HG03575 (cell line): ENCODE data around the gene IQGAP3.

Experiments used
- ATAC-seq: cut with Tn5 transposase; IDR thresholded peaks from one replicate; pipeline ENCODE4 v1.9.1; 2021; ENCODE audit not compliant: unreplicated experiment, insufficient number of reproducible peaks, low FRiP score; ENCODE audit errors: extremely low read depth

IQGAP3 gene

DNA sequence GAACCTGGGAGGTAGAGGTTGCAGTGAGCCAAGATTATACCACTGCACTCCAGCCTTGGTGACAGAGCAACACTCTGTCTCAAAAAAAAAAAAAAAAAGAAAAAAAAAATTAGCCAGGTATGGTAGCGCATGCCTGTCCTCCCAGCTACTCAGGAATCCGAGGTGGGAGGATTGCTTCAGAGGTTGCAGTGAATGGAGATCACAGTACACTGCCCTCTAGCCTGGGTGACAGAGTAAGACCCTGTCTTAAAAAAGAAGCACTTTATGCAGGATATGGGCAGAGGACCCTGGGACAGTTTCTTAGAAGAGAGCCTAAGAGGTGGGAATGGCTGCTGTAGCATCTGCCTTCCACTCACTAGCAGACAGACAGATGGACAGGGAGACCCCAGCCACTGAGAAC is 23.0 kb downstream of the IQGAP3 start:
- ATAC-seq, result no peak

DNA sequence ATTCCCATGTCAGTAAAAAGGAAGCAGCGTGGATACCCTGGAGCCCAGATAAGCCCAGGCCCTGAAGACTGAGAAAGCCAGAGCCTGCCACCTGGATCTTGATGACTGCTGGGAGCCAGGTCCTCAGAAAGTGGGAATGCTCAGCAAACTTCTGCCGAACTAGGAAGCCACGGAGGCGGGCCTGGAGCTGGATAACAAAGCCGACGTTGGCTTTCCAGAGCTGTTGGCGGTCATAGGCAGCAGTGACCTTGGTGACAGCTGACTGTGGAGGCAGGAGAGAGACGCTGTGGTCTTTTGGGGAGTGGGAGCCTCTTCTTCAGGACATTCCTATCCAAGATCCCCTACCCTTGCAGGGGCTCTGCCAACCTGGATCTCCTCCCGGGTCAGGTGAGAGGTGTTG is 24.4 kb downstream of the IQGAP3 start:
- ATAC-seq, result no peak

DNA sequence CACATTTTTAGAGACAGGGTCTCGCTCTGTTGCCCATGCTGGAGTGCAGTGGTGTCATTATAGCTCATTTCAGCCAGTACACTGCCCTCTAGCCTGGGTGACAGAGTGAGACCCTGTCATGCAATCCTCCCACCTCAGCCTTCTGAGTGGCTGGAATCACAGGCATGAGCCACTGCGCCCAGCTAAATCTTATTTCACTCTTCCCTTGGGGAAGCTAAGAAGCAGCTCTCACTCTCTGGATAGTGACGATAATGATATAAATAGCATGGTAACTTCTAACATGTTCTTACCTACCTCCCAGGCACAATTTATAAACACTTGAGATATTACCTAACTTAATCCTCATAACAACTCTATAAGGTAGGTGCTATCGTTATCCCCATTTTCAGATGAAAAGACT is 24.9 kb downstream of the IQGAP3 start:
- no peak for ATAC-seq

DNA sequence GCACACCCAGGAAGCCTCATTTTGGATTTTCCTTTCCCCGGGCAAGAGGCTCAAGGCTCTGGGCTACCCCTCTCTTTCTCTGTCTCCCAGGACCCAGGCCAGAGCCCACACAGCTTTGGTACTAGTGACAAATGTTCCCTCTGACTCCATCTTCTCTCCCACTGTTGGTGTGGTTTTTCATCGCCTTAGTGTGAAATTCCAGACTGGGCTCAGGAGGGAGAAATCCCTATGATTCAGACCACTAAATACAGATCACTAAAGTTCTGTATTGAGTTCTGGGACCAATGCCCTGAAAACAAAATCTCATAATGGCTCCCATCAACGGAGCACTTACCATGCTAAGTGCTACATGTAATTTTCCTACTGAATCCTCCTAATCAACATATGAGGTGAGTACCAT is 26.1 kb downstream of the IQGAP3 start:
- ATAC-seq, result no peak

DNA sequence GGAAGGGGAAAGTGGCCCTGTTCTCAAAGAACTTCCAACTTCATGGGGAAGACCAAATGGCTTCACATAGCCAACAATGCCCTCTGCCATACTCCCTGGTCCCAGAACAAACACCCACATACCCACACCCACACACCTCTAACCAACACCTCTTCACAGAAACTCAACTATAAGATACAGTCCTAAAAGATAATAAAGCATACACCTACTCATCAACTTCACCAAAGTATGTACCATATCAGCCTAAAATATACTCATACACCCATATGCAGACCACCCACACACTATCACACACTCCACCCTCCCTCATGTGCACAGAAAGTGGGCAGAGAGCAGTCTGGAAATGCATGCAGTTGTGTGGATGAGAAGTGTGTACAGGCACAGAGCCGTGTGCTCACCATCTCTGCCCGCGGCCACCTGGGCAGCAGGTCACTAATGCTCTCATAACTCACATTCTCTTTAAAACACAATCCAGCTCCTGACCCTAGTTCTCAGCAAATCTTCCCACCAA is 27.7 kb downstream of the IQGAP3 start:
- no peak for ATAC-seq

DNA sequence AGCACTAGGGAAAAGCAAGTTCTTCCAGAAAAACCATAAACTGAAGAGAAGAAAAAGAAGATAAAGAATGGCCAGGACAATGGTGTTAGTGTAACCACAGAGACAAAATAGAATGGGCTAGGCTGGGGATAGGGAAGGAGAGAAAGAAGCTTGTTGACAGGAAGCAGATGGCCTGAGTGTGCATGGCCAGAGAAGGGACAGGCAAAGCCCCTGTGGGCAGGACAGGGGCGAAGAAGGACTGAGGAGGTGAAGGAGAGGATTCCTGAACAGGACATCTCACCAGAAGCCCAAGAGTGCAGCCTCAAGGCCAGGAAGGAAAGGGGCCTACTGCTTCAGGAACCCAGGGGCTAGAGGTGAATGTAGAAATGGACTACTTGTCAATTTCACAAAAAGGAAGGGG is 29.3 kb downstream of the IQGAP3 start:
- no peak for ATAC-seq

DNA sequence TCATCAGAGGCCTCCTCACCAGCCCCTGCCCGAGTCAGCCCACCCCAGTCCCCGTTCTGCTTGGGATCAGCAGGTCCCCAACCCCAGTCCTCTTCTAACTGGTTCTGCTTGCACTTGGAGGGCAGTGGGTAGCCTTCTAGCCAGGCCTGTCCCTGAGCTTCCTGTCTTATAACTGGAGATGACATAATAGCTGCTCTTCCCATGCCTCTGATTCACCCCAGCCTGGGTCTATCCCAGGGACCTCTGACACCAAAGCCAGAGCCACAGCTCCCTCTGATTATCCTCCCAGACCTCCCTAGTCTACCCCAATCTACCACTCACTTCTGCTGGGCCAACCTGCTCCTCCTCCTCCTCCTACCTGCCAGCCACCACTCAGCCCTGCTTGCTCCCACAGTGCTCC is 31.4 kb downstream of the IQGAP3 start:
- no peak for ATAC-seq

DNA sequence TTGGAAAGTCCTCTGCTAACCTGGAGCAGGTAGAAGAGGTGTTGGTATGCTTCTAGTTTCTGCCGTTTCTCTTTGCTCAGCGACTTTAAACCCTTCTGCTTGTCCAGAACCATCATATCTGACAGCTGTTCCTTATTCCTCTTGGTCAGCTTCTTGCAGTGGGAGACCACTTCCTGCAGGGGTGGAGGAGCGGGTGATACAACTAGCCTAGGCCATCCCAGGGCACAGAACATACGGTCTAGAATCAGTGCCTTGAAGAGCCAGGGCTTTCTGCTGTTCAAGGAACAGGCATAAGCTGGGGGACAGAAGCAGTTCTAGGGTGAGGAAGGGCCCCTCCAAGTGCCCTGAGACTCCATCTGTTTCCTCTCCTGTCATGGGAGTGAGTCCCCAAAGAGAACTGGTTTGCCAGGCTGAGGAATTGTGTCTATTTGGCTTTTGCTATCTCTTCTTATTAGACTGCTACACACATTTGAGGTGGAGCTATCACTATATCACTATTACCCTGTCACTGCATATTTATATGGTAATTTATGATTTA is 32.5 kb downstream of the IQGAP3 start:
- ATAC-seq, result no peak

DNA sequence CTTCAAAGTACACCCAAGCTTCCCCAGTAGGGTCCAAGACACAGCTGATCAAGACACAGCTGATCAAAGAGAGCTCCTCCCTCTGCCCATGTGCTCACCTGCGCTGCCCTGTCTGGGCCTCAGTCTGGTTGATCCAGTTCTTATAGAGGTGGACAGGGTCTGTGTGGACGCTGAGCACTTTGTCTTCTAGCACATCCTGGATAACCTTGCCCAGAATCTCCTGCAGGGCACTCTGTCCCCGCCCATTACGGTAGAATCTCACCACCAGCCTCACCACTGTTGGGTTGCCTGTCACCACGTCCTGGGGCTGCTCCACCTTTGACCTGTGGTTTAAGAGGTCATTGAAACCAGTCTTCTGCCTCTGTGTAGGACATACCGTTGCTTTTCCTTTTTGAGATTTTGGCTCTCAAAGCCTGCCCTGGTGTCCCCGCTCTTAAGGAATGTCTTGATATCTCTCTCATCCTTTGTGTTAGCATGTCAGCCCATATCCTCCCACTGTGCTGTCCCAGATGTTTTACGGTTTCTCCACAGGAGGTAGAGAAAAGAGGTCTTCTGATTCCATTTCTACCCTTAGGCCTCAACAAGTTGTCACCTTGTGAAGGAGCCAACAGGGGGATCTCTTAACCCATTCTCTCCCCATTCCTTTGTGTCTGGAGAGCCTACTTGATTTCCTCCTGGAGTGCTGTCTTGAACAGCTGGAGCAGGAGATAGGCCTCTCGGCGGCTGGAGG is 33.5 kb downstream of the IQGAP3 start:
- no peak for ATAC-seq

DNA sequence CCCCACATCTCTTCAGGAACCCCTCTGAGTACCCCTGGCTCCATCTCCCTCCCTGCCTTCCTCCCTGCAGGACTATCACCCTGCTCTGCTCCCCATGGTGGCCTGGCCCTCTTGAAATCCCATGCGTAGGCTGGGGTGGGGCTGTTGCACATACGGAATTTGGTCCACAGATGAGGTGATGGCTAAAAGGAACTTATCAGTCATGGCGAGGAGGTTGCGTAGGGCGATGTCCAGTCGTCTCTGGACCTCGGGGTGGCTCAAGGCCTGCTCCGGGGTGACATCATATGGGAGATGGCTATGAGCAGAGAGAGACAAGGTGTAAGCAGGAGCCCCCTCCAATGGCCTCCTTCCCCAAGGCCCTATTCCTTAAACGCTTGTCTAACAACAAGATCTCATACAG is 35.3 kb downstream of the IQGAP3 start:
- ATAC-seq, result no peak

DNA sequence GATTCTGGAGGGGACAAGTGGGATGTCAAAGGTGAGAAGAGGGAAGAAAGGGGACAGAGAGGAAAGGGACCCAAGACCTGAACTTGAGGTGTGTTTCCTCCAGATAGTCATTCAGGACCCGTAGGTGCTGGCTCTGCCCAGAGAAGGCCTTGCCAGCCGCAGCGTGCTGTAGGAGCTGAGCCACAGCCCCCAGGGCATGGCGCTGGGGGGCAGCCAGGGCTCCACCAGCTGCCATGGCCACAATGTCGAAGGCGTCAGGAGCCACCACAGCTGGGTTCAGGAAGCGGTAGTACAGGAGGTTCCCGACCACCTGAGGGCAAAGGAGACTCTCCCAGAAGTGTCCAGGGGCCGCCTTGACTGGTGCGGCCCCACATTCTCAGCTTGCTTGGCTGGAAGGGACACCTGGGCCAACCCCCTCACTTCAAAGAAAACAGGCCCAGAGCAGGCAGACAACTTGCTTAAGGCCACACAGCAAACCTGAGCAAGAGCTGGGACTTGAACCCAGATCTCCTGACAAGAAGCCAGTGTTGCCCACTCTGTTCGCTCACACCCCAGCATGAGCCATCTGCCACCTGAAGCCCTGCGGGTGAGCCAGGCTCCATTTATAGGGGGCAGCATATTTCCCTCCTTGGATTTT is 37.8 kb downstream of the IQGAP3 start:
- ATAC-seq, result no peak

DNA sequence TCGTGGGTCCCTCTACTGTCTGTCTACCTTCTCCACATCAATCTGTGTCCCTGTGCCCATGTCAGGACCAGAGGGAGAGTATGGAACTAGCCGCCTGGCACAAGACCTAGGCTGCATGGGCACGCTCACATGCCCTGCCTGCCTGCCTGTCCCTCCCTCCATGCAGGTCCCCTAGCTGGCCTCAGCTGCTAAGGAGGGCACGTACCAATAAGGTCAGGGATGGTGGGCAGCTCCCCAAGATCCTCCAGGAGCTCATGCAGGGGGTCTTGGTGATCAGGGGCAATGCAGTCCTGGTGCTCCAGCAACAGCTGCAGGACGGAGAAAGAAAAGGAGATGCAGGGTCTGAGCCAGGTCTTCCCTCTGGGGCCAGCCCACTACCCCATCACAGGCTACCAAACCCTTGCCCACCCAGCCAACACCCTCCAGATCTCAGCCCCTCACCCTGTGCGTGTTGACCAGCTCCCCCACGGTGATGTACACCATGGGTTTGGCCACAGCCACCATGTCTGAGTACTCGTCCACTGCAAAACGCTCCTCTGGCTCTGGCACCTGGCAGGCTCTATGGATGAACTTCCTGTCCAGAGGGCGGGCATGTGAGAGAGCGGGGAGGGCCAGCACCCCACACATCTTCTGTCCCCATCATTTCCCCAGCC is 38.7 kb downstream of the IQGAP3 start:
- ATAC-seq, result no peak

DNA sequence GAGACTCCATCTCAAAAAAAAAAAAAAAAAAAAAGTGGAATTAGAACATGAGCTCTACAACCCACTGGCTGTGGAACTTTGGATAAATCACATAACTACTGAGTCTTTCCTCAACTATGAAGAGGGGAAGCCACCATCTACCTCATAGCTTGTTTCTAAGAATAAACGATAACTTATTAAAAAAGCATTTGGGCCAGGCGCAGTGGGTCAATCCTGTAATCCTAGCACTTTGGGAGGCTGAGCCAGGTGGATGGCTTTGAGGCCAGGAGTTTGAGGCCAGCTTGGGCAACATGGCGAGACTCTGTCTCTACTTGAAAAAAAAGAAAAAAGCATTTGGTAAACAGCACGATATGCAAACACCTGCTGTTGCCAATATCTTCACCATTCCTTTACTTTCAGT is 40.0 kb downstream of the IQGAP3 start:
- ATAC-seq, result no peak

DNA sequence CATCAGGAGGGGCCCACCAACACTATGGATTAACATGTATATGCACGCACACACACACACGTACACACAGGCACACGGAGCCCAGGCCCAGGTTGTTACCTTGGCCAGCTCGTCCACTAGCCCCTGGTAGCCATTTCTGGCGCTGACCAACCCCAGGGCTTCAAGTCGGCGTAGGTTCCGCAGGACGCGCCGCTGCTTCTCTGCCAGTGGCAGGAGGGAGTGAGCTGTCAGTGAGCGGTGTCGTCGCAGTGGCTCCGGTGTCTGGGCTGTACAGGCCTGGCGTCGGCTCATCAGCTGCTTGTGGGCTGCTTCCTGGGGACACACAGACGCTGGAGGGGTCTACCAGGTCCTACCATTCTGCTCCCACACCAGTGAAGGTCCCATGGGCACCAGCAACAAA is 42.4 kb downstream of the IQGAP3 start:
- no peak for ATAC-seq

DNA sequence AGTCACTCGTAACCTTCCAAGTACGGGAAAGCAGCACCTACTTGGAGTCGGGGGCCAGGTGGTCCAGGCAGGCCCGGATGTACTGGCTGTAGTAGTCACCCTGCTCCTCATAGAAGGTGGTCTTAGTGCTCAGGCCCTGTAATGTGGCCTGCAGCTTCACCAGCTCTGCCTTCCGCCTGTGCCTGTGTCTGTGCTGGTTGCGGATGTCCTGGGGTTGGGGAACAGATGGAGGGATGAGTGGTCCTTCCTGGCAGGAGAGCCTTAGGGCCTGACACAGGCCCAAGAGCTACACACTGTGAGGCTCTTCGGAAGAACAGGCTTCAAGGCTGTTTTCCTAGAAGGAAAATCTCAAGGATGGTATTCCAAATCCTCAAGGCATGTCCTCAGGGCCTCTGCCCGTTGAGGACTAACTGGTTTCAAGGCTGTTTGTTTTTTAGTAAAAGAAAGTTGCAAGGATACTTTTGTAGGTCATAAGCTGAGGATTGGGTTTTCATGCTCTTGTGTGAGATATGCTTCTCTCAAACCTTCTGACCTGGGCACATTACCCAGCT is 43.4 kb downstream of the IQGAP3 start:
- no peak for ATAC-seq

DNA sequence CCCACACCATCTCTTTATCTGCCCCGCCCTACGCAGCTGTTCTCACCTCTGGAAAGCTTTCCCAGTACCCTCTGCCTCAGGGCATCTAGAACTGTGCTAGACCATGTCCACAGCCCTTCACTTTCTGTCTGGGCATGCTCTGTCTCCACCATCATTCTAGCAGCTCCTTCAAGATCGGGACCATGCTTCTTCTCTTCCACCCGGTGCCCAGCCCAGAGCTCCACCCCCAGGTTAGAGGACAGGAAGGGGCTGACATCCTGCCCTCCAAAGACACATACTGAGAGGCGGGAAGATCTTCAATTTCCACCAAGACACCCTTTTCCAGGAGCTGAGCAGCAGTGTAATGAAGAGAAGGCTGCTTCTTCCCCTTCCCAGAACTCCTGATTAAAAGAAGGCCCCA is 44.1 kb downstream of the IQGAP3 start:
- no peak for ATAC-seq

DNA sequence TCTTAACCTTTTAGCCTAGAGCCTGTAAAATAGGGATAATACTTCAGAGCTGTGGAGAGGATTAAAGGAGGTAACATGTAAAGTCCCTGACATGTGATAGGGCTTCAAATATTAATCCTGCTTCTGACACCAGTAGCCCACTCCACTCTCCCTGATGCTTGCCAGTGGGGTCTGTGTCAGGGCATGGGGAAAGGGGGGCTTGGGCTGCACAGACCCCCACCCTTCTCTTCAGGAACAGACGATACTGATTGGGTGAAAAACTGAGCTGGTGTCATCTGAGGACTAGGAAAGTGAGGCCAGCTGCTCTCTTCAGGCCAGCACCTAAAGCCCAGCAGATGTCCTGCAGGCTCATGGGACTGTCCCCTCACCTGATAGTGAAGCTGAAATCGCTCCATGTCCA is 44.8 kb downstream of the IQGAP3 start:
- ATAC-seq, result no peak

DNA sequence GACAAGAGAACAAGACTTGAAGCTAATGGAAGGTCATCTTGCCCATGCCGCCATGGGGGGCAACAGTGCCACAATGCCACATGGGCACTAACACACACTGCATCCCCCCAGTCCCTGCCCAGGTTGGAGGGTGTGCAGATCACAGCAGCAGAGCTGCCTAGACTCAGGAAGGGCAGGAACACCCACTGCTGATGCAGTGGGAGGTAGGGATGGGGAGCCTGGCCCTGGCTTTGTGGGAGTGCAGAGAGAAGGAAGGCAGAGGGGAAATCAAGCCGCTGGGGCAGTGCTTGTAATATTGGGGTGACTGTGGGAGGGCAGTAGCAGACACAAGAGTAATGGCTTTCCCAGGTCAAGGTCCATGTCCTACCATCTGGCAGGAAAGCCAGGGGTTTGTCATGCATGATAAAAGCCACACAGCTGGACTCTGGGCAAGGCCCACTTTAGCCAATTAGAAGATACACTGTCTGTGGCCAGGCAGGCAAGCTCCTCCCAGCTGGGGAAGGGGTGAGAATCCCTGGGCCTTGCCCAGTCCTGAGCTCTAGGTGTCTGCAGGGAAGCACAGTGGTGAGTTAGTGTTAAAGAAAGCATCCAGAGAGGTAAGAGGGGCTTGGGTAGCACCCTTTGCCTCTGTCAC is 46.4 kb downstream of the IQGAP3 start:
- no peak for ATAC-seq

DNA sequence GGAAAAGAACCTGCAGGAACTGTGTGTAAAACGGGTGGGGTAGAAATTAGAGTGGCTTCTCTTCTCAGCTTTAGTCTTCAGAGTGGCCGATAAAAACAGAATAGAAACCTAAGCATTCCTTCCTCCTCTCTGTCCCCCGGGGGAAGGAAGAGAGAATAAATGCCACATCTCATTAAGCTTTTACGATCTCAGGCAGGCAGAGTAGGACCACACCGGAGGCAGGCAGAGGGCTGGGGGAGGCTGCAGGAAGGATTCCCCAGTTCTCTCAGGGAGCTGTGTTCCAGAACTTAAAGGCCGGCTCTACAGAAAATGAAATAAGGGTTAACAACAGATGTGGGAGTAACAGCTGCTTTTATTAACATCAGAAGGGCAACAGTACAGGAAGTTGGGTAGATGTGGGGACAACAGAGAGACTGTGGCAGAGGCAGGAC is 47.3 kb downstream of the IQGAP3 start:
- no peak for ATAC-seq
